WTC11 (cell line): ENCODE data around the gene D2HGDH. TPM values are rescaled to one million over a fixed set of nuclear protein-coding genes. Genes with fewer than 3 reads are reported as not detected.

Experiments
- ATAC-seq: fragments of 200-7000 bp; cut with Tn5 transposase; 2 replicates; pipeline ENCODE4 v1.10.0; 2021; ENCODE audit warnings: mild to moderate bottlenecking, moderate library complexity
- CTCF ChIA-PET: fragments of 300-600 bp; sonication (Branson Sonifier 250); formaldehyde crosslinking; loops from one replicate; lab custom pipeline; 2021; ENCODE audit warnings: antibody characterized with exemption; lab: Charles Lee
- POLR2A ChIA-PET: fragments of 350-600 bp; sonication (Branson Sonifier 250); formaldehyde crosslinking; loops from one replicate; lab custom pipeline; 2021; ENCODE audit warnings: antibody characterized with exemption; lab: Charles Lee
- DNase-seq: peaks from one replicate; pipeline ENCODE4 v3.0.0; 2021; ENCODE audit warnings: low spot score
- H3K27ac Mint-ChIP-seq: 2 replicates; pipeline ENCODE4 v1.8.0; 2021; ENCODE audit warnings: mixed read lengths
- H3K27me3 Mint-ChIP-seq: 2 replicates; pipeline ENCODE4 v1.8.0; 2021; ENCODE audit warnings: low read depth, mild to moderate bottlenecking, moderate library complexity, mixed read lengths
- H3K36me3 Mint-ChIP-seq: 2 replicates; pipeline ENCODE4 v1.8.0; 2021; ENCODE audit warnings: mixed read lengths
- H3K4me1 Mint-ChIP-seq: 2 replicates; pipeline ENCODE4 v1.8.0; 2022; ENCODE audit warnings: mixed read lengths
- H3K4me3 Mint-ChIP-seq: 2 replicates; pipeline ENCODE4 v1.8.0; 2021; ENCODE audit warnings: mild to moderate bottlenecking, moderate library complexity, mixed read lengths
- H3K9me3 Mint-ChIP-seq: 2 replicates; pipeline ENCODE4 v1.8.0; 2021; ENCODE audit warnings: mixed read lengths
- AFF4 ChIP-seq: sonication (generic); formaldehyde crosslinking; IDR thresholded peaks from 2 replicates; pipeline ENCODE4 v1.8.1; 2023; ENCODE audit warnings: mild to moderate bottlenecking, missing genetic modification reagents, borderline replicate concordance
- AR ChIP-seq: fragments of 250-450 bp; sonication (Bioruptor Pico); IDR thresholded peaks from 2 replicates; pipeline ENCODE4 v1.9.0; 2021; ENCODE audit warnings: mild to moderate bottlenecking
- CTCF ChIP-seq: fragments of 200-600 bp; IDR thresholded peaks from 2 replicates; pipeline ENCODE4 v1.8.0; 2022; ENCODE audit warnings: antibody characterized with exemption
- E2F4 ChIP-seq: sonication (generic); formaldehyde crosslinking; IDR thresholded peaks from 2 replicates; pipeline ENCODE4 v1.8.1; 2022; ENCODE audit warnings: low read depth, mild to moderate bottlenecking, moderate library complexity, missing genetic modification reagents, borderline replicate concordance
- E2F5 ChIP-seq: sonication (generic); formaldehyde crosslinking; IDR thresholded peaks from 2 replicates; pipeline ENCODE4 v1.8.1; 2022; ENCODE audit warnings: mild to moderate bottlenecking, moderate library complexity, missing genetic modification reagents
- NFE2L1 ChIP-seq: sonication (generic); formaldehyde crosslinking; IDR thresholded peaks from 2 replicates; pipeline ENCODE4 v1.8.1; 2023; ENCODE audit warnings: missing genetic modification reagents
- SMAD4 ChIP-seq: sonication (generic); formaldehyde crosslinking; IDR thresholded peaks from 2 replicates; pipeline ENCODE4 v1.8.0; 2022; ENCODE audit warnings: mild to moderate bottlenecking, missing genetic modification reagents
- TCF7 ChIP-seq: sonication (generic); formaldehyde crosslinking; IDR thresholded peaks from 2 replicates; pipeline ENCODE4 v1.8.0; 2022; ENCODE audit warnings: mild to moderate bottlenecking, low read depth, missing genetic modification reagents, moderate library complexity
- USF2 ChIP-seq: sonication (generic); formaldehyde crosslinking; IDR thresholded peaks from 2 replicates; pipeline ENCODE4 v1.8.1; 2023; ENCODE audit warnings: mild to moderate bottlenecking, missing genetic modification reagents, moderate library complexity
- ZNF317 ChIP-seq: sonication (generic); formaldehyde crosslinking; IDR thresholded peaks from 2 replicates; pipeline ENCODE4 v1.8.1; 2023; ENCODE audit warnings: low read depth, mild to moderate bottlenecking, moderate library complexity, missing genetic modification reagents, borderline replicate concordance
- ZNF423 ChIP-seq: fragments of 250-450 bp; sonication (Bioruptor Pico); IDR thresholded peaks from 2 replicates; pipeline ENCODE4 v2.1.2; 2022; ENCODE audit warnings: mild to moderate bottlenecking, moderate library complexity
- ZNF532 ChIP-seq: fragments of 250-450 bp; sonication (Bioruptor Pico); IDR thresholded peaks from 2 replicates; pipeline ENCODE4 v1.9.0; 2021; ENCODE audit warnings: mild to moderate bottlenecking, borderline replicate concordance
- total RNA-seq: library from RNA; stranded (reverse); gene quantifications from 3 replicates; pipeline ENCODE4 v1.2.3, GENCODE V29; 2021

D2HGDH gene
- total RNA-seq, 1 experiment from 2014 or later, result 22.7 TPM

- TF ChIP-seq CTCF (no peak), TCF7 (CRISPR knock-in tag) (no peak), ZNF532 (CRISPR knock-in tag) (no peak), ZNF423 (no peak), NFE2L1 (CRISPR knock-in tag) (no peak), AR (no peak), AFF4 (CRISPR knock-in tag) (no peak), E2F5 (CRISPR knock-in tag) (no peak)
These were observed 80.4 kb downstream of the D2HGDH start (continued) for GRCh38 chr2:241814643-241815476.

- Mint-ChIP-seq H3K9me3 (no peaks in the 10 kb centered on the region), H3K4me1 (no peaks in the 10 kb centered on the region), H3K4me3 (no peak overlapping the region), H3K36me3 (no peaks in the 10 kb centered on the region)
- no peak for ATAC-seq
- no peak for TF ChIP-seq ZNF317 (CRISPR knock-in tag)
- TF ChIP-seq SMAD4, result no peak
- no peak for TF ChIP-seq USF2 (CRISPR knock-in tag)
- TF ChIP-seq E2F4 (CRISPR knock-in tag), result 0 out of 2 replicates have a peak, but pooled peaks have one; percentile 26
- TF ChIP-seq, all 79 proteins: peak for 1
- Mint-ChIP-seq H3K27me3 (no peaks in the 10 kb centered on the region), H3K27ac (no peak overlapping the region)
- CTCF ChIA-PET, result no interaction called here
- DNase-seq, result no peak
- POLR2A ChIA-PET, result no interaction called here
These were observed 81.3 kb downstream of the D2HGDH start for GRCh38 chr2:241815477-241816430.
